WI38 (cell line): ENCODE results near the gene C4orf51.

Experiments
- H3K4me3 ChIP-seq: 2 replicates; pipeline ENCODE4 v1.5.1; 2011; ENCODE audit warnings: low read depth, mild to moderate bottlenecking, control low read depth, low read length
- CTCF ChIP-seq: IDR thresholded peaks from 2 replicates; pipeline ENCODE4 v1.5.1; 2012; ENCODE audit warnings: low read depth, mild to moderate bottlenecking, control low read depth, low read length

The C4orf51 gene

GRCh38 chr4:145709336-145709735 is 29.4 kb downstream of the C4orf51 start:
- no peak overlapping the region for H3K4me3 ChIP-seq

GRCh38 chr4:145709843-145710242 is 29.9 kb downstream of the C4orf51 start:
- H3K4me3 ChIP-seq, result no peak overlapping the region
- no peak for TF ChIP-seq CTCF

More at GRCh38 chr4:145709336-145709735, 29.4 kb downstream of the C4orf51 start:
- TF ChIP-seq CTCF, result no peak

GRCh38 chr4:145716200-145716599 is 36.3 kb downstream of the C4orf51 start:
- no peak overlapping the region for H3K4me3 ChIP-seq
- no peak for TF ChIP-seq CTCF

GRCh38 chr4:145716661-145717200 is 36.8 kb downstream of the C4orf51 start:
- no peak for TF ChIP-seq CTCF
- no peak overlapping the region for H3K4me3 ChIP-seq

GRCh38 chr4:145719752-145720624 is 40.0 kb downstream of the C4orf51 start:
- H3K4me3 ChIP-seq, result no peak overlapping the region
- no peak for TF ChIP-seq CTCF

- no peak for TF ChIP-seq CTCF
- no peak overlapping the region for H3K4me3 ChIP-seq
These were observed 40.7 kb downstream of the C4orf51 start for GRCh38 chr4:145720656-145721055.

- TF ChIP-seq CTCF, result no peak
- H3K4me3 ChIP-seq, result no peak overlapping the region
These were observed 42.6 kb downstream of the C4orf51 start for GRCh38 chr4:145722561-145722960.
